OCI-LY7 (cell line): ENCODE measurements around the gene FAM163B. TPM values are rescaled to one million over a fixed set of nuclear protein-coding genes. Genes with fewer than 3 reads are reported as not detected.

ENCODE experiments used
- BruUV-seq: library from RNA; stranded (reverse); fragments of 400-500 nt; replicated peaks from 2 replicates; lab custom pipeline; 2021; lab: Mats Ljungman, UMichigan
- CTCF ChIA-PET: fragments of 300-600 bp; sonication (Branson Sonifier 250); formaldehyde crosslinking; loops from one replicate; lab custom pipeline; 2022; ENCODE audit warnings: antibody characterized with exemption; ENCODE audit not compliant: unreplicated experiment; lab: Charles Lee
- POLR2A ChIA-PET: fragments of 300-600 bp; sonication (Branson Sonifier 250); formaldehyde crosslinking; loops from one replicate; lab custom pipeline; 2022; ENCODE audit warnings: antibody characterized with exemption; lab: Charles Lee
- DNase-seq: peaks from one replicate; pipeline ENCODE4 v3.0.0-alpha.2; 2015; ENCODE audit warnings: low spot score
- H2AFZ ChIP-seq: fragments of 200-600 bp; sonication (generic), shearing (Covaris generic); 2 replicates; pipeline ENCODE4 v1.6.1; 2014; ENCODE audit warnings: mild to moderate bottlenecking, antibody characterized with exemption, low read length, moderate library complexity
- H3K27ac ChIP-seq: fragments of 200-600 bp; sonication (generic); 2 replicates; pipeline ENCODE4 v1.5.1; 2014; ENCODE audit warnings: mixed run types, low read depth, mild to moderate bottlenecking, moderate library complexity, low read length, inconsistent platforms; ENCODE audit not compliant: poor library complexity, severe bottlenecking
- H3K36me3 ChIP-seq: fragments of 200-600 bp; sonication (generic); 2 replicates; pipeline ENCODE4 v1.6.1; 2014; ENCODE audit warnings: mild to moderate bottlenecking, antibody characterized with exemption, low read length, moderate library complexity, mixed read lengths; ENCODE audit not compliant: insufficient read depth
- H3K4me1 ChIP-seq: fragments of 200-600 bp; sonication (generic); 2 replicates; pipeline ENCODE4 v1.5.1; 2014; ENCODE audit warnings: mild to moderate bottlenecking, low read length; ENCODE audit not compliant: insufficient read depth, poor library complexity, severe bottlenecking
- H3K4me2 ChIP-seq: fragments of 200-600 bp; sonication (generic); 2 replicates; pipeline ENCODE4 v1.6.1; 2014; ENCODE audit warnings: mild to moderate bottlenecking, low read length
- H3K4me3 ChIP-seq: fragments of 200-600 bp; sonication (generic); 2 replicates; pipeline ENCODE4 v1.5.1; 2014; ENCODE audit warnings: mild to moderate bottlenecking, low read depth, low read length; ENCODE audit not compliant: poor library complexity, severe bottlenecking
- H3K79me2 ChIP-seq: fragments of 200-600 bp; sonication (generic); 2 replicates; pipeline ENCODE4 v1.6.1; 2016; ENCODE audit warnings: low read depth, mild to moderate bottlenecking, low read length, moderate library complexity, mixed read lengths; ENCODE audit not compliant: insufficient read depth
- H3K9me2 ChIP-seq: fragments of 200-600 bp; sonication (generic); 2 replicates; pipeline ENCODE4 v1.6.1; 2016; ENCODE audit warnings: mild to moderate bottlenecking, low read length, mixed read lengths; ENCODE audit not compliant: insufficient read depth
- H3K9me3 ChIP-seq: fragments of 200-600 bp; sonication (generic); 2 replicates; pipeline ENCODE4 v1.6.1; 2014; ENCODE audit warnings: mild to moderate bottlenecking, mixed run types, low read length, mixed read lengths
- H4K20me1 ChIP-seq: fragments of 200-600 bp; sonication (generic); 2 replicates; pipeline ENCODE4 v1.6.1; 2014; ENCODE audit warnings: mild to moderate bottlenecking, antibody characterized with exemption, low read length, moderate library complexity, mixed read lengths; ENCODE audit not compliant: insufficient read depth
- EZH2phosphoT487 ChIP-seq: fragments of 200-600 bp; sonication (generic); IDR thresholded peaks from 2 replicates; pipeline ENCODE4 v1.6.1; 2018; ENCODE audit warnings: low read depth, borderline replicate concordance, mild to moderate bottlenecking, mixed run types, antibody characterized with exemption, low read length, moderate library complexity, mixed read lengths
- intact Hi-C: fragments of 100-400 bp; cut with micrococcal nuclease; formaldehyde crosslinking; loops from one replicate; pipeline ENCODE4 v1.10.0; 2022; ENCODE audit not compliant: unreplicated experiment
- total RNA-seq, 2 experiments: library from RNA; depleted of rRNA in 1 of 2; stranded (reverse); fragments of >200 nt in 1 of 2; shearing (Covaris generic) in 1 of 2; gene quantifications; 2 replicates each; pipeline ENCODE4 v1.2.3, GENCODE V29; 2014 to 2022
- TF ChIP-seq, protein P1 (sequence below): fragments of 200-600 bp; sonication (generic); conservative IDR thresholded peaks from 2 replicates; pipeline ENCODE4 v1.5.1; 2014; ENCODE audit warnings: mild to moderate bottlenecking, antibody characterized with exemption, low read length, moderate library complexity, mixed read lengths

Gene FAM163B
- total RNA-seq, 2 experiments from 2014 or later: 2.6 to 7.8 TPM

DNA sequence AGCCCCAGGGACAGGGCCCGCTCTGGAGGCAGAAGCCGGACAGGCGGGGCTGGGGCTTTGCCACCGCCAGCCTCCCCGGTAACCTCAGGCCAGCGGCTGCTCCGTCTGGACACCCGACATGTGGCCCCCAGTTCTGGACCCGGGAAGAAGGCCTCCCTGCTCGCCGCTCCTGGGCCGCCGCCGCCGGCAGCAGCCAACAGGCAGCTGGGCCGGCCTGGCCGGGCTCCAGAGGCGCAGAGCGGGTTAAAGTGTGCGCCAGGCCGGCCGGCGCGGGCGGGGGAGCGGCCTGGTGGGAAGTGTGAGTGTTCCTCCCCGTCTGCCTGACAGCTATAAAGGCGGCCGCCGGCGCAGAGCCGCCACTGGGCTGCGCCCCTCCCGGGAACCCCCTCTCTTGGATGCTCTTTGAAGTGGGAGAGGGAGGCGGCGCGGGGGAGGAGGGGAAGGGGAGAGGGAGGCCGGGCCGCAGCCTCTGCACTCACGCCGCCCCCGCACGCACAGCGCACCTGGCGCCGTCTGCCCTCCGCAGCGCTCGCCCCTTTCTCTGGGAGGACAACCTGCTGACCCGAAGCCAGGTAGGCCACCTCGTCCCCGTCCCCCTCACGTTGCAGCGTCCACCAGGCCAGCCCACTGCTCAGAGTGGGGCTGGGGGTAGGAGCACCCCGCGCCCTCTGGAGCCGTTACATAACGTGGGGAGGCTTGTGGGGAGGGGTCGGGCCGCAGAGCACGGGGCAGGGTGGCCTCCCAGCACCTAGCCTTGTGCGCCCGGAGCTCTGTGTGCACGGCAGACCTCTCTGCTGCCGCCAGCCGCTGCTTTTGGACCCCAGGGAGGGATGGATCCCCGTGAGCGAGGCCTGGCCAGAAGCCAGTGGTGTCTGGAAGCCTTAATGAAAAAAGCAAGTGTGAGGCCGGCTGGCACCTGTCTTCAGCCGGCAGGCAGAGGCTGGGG is 74.6 kb downstream of the FAM163B start, which contains the start of gene ADAMTSL2:
TSS of gene ADAMTSL2 (plus strand) at position 359 of the 946 bp plus-strand sequence. CDS start 2,009 bp downstream, outside the sequence.
- DNase-seq: no peak
- no peaks in the 10 kb centered on the region for H3K36me3 ChIP-seq
- H3K79me2 ChIP-seq: no peaks in the 10 kb centered on the region
- CTCF ChIA-PET: no interaction called here
- H2AFZ ChIP-seq: no peak within 1 kb of the TSS
- peaks cover 19% of the 10 kb centered on the region for H3K4me1 ChIP-seq
- H4K20me1 ChIP-seq: no peaks in the 10 kb centered on the region
- no peaks in the 10 kb centered on the region for H3K9me2 ChIP-seq
- no peak within 1 kb of the TSS for H3K4me2 ChIP-seq
- H3K9me3 ChIP-seq: no peaks in the 10 kb centered on the region
- H3K4me3 ChIP-seq: no peak within 1 kb of the TSS
- intact Hi-C loops: loop anchor here (5.0 kb wide), 1 partner anchor 53 kb away; no protein-coding TSS in a partner anchor
- POLR2A ChIA-PET: no interaction called here
- no peak within 1 kb of the TSS for H3K27ac ChIP-seq
- no peak for TF ChIP-seq EZH2phosphoT487
- TF ChIP-seq, protein P1, sequence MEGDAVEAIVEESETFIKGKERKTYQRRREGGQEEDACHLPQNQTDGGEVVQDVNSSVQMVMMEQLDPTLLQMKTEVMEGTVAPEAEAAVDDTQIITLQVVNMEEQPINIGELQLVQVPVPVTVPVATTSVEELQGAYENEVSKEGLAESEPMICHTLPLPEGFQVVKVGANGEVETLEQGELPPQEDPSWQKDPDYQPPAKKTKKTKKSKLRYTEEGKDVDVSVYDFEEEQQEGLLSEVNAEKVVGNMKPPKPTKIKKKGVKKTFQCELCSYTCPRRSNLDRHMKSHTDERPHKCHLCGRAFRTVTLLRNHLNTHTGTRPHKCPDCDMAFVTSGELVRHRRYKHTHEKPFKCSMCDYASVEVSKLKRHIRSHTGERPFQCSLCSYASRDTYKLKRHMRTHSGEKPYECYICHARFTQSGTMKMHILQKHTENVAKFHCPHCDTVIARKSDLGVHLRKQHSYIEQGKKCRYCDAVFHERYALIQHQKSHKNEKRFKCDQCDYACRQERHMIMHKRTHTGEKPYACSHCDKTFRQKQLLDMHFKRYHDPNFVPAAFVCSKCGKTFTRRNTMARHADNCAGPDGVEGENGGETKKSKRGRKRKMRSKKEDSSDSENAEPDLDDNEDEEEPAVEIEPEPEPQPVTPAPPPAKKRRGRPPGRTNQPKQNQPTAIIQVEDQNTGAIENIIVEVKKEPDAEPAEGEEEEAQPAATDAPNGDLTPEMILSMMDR: no peak
- BruUV-seq: no TSS peak

DNA sequence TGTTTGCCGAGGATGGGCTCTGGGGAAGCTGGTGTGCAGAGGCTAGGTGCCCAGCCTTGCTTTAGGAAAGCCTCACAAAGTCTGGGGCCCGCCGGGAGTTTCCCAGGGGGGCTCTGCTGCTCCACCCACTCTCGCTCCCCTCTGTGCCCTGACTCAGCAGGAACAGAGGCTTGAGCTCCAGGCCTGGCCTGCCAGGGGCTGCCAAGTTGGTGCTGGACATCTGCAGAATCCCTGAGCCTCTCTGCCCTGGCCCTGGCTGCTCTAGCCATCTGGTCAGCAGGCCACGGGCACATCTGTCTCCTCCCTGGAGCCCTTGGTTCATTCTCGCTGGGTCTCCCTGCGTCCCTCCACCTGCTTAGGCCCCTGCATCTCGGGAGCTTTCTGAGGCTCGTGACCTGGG is 75.3 kb downstream of the FAM163B start:
- Histone ChIP-seq H3K4me1 (peaks cover 19% of the 10 kb centered on the region), H3K9me2 (no peaks in the 10 kb centered on the region), H3K4me3 (no peak overlapping the region), H4K20me1 (no peaks in the 10 kb centered on the region), H3K9me3 (no peaks in the 10 kb centered on the region), H3K27ac (no peak overlapping the region), H3K79me2 (no peaks in the 10 kb centered on the region), H3K4me2 (no peak overlapping the region), H3K36me3 (no peaks in the 10 kb centered on the region), H2AFZ (no peak overlapping the region)
- intact Hi-C loops: loop anchor here (1.0 to 5.0 kb wide), 3 partner anchors 53 to 192 kb away; no protein-coding TSS in a partner anchor
- CTCF ChIA-PET: interaction anchor here (0.7 kb wide), 1 partner anchor 181 kb away, joined by 3 read pairs; no protein-coding TSS in a partner anchor
- DNase-seq: no peak
- POLR2A ChIA-PET: no interaction called here
- no TSS peak for BruUV-seq
- TF ChIP-seq, protein P1: no peak
- no peak for TF ChIP-seq EZH2phosphoT487
